COR-L47 (cell line): Measurements from ENCODE around the gene MEX3B.

Source experiments
- DNase-seq: peaks from one replicate; lab custom pipeline; 2025; lab: John Stamatoyannopoulos, UW

Gene MEX3B

DNA sequence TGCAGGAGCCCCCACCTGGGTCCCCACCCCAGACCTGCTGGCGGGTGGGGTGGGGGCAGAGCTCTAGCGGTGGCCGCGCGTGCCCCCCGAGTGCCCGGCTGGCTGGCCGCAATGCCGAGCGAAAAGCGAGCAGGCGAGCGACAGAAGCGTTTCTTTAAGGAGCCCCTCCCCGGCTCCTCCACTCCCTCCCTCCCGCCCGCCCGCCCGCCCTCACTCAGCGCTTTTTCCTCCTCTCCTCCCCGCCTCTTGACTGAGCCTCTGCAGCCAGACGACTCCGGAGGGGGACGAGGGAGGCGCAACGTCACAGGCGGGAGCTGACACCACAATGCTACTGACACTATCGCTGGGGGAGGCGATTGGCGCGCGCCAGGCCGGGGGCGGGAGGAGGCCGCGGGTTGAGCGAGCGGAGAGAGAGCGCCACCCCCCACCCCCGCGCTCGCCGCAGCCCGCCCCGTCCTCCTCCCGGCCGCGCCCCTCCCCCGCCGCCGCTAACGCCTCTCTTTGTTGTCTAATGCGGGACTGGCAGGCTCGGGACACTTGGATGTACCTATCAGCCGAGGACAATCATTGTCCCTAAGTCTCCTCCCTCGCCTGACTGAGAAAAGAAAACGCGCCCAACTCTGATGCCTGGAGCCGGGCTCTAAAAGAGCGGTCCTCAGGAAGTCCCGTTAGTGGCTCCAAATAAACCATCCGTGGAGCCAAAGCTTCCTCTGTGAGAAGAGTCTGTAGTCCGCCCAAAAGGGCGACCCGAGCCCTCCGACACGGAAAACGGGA lies at the start of gene MEX3B:
Gene MEX3B, minus strand, starts transcription at position 127 of the 774 bp plus-strand sequence. CDS start 313 bp downstream, outside the sequence.
- peak; percentile 93 for DNase-seq

DNA sequence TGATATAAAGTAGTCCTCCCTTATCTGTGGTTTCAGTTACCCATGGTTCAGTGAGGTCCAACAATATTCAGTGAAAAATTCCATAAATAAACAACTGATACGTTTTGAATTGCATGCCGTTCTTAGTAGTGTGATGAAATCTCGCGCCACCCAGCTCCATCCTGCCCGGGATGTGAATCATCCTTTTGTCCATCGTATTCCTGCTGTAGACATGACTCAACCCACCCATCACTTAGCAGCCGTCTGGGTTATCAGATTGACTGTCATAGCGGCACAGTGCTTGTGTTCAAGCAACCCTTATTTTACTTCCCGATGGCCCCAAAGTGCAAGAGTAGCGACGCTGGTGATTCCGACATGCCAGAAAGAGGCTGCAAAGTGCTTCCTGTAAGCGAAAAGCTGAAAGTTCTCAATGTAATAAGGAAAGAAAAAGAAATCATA lies 48.0 kb upstream of the MEX3B start:
- no peak for DNase-seq

DNA sequence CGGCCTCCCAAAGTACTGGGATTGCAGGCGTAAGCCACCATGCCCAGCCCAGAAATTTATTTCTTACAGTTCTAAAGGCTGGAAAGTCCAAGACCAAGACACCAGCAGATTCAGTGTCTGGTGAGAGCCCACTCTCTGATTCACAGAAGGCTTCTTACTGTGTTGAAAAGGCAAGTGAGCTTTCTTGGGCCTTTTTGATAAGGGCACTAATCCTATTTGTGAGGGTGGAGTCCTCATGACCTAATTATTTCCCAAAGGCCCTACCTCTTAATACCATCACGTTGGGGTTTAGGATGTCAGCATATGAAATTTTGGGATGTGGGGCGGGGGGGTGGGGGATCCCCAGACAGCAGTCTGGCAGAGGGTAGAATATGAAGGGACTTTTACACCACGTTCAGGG lies 47.5 kb upstream of the MEX3B start:
- DNase-seq: no peak

DNA sequence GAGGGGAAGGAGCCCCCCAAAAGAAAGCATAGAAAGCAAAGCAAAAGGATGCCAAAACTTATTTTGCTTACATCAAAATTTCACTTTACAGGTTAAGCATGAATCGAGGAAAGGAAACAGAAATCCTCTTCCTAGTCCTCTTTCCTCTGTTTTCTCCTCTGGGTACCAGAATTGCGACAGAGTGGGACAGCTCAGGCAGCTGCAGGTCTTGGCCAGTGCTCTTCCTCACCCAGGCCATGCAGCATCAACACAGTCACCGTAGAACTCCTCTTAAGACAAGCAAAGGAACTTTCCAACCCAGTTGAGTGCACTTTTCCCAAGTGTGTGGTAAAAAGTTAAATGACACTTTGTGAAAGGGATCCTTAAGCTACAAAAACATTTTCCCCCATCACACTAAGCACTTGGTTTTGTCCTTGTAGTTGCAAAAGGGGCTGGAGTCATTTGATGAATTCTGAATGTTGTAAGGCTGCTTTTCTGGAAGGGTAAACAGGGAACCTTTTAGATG lies 45.9 kb upstream of the MEX3B start:
- DNase-seq: no peak

DNA sequence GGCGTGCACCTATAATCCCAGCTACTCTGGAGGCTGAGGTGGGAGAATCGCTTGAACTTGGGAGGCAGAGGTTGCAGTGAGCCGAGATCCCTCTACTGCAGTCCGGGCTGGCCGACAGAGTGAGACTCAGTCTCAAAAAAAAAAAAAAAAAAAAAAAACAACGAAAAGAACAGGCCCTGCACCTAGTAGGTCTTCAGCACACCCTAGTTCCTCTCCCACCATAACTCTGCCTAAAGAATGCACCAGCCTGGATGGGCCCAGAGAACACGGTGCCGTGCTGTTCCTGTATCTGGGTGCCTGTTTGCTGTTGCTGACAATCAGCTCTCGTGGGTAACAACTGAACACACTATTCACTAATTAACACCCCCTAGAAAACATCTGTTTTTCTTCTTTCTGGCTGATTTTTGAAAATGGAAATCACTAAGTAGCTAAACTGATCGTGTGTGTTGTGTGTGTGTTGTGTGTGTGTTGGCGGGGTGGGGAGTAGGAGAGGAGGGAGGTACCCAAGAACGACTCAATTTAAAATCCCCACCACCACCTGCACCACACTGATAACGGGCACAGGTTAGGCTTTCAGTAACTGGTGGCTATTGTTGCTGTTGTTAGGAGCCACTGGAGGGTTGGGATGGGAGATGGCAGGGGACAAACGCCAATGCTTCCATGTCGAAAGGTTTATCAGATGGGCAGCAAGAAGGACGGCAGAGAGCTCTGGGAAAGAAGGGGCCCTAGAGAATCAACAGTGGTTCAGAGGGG lies 40.6 kb upstream of the MEX3B start:
- no peak for DNase-seq

DNA sequence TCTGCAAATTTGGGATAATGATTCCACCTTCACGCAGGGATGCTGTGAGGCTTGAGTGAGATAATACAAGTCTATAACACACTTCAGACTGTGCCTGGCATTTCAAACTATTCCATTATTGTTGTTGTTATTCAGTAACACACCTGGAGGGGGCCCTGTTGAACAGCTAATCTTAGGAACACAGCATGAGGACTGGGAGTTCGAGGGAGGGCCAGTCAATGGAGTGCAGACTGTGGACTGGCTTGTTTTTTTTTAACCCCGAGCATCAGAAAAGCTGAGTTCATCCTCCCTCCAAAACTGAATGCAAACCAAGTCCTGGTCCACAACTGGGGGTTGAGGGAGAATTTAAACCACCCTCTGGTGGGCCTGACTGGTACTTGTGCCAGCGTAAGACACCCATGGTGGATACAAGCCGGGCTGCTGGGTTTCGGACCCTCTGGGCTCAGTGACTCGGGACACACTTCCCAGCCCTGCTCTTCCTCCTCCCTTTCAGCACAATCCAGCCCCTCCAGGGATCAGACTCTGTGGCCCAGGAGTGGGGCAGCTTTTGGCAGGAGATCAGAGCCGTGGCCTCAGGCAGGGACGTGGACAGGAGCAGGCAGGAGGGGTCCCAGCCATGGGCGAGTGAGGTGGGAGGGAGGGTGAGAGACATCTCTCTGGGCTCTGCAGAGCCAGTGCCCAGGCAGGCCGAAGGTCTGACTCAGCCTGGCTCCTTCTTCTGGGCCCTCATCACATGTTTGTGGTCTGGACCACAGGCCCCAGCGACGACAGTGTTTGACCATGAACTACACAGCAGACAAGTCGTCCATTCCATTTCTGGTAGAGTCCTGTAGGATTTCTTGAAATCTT lies 36.3 kb upstream of the MEX3B start:
- no peak for DNase-seq

DNA sequence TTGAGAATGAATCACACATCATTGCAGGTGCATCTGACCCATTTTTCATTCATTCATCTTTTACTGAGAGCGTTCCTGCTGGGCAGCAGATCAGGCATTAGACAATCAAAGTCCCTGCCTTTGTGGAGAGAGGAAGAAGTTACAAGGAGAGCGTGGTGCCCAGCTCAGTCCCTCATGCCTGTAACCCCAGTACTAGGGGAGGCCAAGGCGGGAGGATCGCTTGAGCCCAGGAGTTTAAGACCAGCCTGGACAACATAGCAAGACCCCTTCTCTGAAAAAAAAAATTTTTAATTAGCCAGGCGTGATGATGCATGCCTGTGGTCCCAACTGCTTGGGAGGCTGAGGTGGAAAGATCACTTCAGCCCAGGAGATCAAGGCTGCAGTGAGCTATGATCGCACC lies 35.0 kb upstream of the MEX3B start:
- no peak for DNase-seq

DNA sequence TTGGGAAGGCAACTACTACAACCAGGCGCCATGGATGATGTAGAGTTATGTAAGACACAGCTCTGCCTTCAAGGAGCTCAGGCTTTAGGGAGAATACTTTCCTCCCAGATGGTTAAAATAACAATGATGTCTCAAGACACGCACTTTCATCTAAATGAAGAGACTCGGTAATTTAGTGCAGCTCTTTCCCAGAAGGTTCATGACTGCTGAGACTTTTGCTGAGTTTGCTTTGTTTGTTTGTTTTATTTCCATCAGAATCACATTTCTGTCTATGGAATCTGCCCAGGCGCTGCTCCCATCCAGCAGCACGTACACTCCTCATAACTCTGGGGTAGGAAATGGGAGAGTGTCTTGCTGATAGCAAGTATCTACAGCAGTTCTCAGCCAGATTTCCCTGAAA lies 33.9 kb upstream of the MEX3B start:
- DNase-seq: no peak

DNA sequence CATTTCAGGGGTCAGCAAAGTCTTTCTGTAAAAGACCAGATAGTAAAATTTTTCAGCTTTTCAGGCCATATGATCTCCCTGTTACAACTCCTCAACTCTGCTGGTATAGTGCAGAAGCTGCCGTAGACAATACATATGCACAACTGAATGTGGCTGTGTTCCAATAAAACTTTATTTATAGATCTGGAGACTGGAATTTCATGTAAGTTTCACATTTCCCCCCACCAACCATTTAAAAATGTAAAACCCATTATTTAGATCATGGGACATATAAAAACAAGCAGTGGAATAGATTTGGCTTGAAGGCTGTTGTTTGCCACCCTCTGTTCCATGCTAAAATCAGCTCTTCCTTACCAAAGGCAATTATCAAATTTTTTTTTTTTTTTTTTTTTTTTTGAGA lies 28.8 kb upstream of the MEX3B start:
- no peak for DNase-seq

DNA sequence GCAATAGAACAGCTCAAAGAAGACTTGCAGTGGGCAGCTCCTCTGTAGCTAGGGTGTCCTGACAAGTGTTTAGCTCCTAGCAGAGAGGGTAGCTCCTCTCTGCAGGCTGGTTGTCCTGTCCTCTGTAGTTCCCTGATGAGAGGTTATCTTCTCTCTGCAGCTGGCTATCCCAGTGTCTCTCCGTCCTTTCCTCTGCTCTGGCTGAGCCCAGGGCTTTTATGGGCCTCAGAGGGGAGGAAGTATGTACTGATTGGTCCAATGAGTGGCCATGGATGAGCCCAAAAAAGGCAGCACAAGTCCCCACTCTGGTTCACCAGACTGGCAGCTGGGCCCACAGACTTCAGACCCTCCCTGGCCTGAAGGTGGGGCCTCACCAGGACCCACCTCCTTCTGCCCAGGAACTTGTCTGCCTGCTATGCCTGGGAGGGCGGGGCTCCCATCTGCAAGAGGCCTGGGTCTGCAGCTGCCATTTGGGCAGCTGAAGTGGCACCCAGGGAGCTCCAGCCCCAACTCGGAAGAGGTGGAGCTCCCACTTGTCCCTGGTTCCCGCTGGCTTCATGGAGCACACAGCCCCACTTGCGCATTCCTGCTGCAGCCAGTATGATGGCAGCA lies 27.2 kb upstream of the MEX3B start:
- no peak for DNase-seq

DNA sequence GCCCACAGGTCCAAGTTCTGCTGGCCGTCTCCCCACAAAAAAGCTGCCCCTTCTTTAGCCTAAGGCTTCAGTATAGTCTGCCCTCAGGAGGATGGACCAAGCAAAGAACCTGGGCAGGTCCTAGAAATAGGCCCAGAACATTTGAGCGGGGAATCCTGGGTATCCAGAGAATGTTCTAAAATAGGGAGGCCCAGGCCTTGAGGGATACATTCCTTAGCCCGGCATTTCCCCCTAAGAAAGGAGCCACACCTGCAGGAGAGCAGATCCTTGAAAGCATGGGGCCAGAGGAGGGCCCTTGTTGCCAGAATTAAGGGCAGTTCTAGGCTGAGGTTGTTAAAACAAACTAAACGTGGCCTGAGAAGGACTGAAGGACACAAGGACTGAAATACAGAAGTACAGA lies 20.6 kb upstream of the MEX3B start:
- no peak for DNase-seq

DNA sequence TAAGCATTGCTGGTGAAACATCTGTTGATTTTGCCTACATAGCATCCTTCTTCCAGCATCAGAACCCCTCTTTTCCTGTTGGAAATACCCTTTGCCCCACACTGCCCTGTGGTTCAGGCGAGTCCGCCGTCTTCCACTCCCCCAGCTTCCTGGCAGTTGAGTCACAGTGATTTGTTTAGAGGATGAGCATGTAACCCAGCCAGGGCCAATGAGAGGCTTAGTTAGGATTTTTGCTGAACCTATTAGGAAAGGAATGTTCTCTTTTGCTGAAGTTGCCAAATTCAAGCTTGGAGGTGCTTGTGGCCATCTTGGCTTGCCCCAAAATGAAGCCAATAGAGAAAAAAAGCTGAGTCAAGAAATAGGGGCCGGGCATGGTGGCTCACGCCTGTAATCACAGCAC lies 19.0 kb upstream of the MEX3B start:
- no peak for DNase-seq

DNA sequence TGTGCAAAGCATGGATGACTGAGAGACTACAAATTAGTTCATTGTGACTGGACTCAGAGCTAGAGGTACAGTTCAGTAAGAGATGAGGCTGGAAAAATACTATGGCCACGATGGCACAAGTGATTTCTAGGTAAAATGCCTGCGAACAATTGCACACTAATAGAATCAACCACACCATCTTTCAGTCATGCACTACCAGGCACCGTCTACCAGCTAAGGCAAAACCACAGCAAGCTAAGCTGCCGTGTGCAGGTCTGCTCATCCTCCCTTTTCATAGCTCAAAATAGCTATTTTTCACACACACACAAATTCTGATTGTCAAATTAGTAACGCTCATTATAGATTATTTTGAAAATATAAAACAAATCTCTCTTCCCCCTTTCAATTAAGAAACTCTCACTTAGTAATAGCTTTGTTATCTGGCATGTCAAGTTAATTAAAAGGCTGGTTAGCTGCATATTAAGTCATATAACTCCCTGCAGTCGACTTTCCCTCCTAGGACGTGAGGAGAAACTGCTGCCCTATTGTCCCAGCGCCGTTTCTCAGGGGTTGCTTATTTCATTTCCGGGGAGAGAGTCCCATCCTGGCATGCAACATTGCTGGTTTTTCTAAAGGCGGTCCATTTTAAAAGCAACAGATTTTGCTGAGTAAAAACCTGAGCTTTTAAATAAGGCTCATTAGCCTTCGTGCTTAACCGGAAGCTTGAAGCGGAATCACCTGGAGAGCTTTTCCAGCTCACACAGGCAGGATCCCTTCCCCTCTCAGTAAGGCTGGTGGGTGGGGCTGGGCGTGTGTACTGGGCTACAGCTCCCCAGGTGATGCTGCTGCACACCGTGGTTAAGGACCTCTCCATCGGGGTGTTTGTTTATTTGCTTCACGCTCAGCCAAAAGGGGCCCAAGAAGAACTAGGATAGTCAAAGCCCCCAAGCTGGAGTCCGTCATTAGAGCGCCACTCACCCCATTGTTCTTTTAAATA lies 16.9 kb upstream of the MEX3B start:
- peak; percentile 58 for DNase-seq

DNA sequence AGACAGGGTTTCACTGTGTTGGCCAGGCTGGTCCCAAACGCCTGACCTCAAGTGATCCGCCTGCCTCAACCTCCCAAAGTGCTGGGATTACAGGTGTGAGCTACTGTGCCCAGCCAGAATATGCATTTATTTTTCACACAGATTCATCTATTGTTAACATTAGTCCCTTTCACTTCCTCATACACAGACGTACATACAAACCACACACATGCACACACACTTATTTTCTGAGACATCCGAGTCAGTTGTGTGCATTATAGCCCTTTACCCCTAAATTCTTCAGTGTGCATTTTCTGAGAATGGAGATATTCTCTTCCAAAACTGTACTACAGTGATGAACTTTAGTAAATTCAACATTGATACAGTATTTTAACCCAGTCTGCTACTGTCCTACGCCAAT lies 15.0 kb upstream of the MEX3B start:
- no peak for DNase-seq

DNA sequence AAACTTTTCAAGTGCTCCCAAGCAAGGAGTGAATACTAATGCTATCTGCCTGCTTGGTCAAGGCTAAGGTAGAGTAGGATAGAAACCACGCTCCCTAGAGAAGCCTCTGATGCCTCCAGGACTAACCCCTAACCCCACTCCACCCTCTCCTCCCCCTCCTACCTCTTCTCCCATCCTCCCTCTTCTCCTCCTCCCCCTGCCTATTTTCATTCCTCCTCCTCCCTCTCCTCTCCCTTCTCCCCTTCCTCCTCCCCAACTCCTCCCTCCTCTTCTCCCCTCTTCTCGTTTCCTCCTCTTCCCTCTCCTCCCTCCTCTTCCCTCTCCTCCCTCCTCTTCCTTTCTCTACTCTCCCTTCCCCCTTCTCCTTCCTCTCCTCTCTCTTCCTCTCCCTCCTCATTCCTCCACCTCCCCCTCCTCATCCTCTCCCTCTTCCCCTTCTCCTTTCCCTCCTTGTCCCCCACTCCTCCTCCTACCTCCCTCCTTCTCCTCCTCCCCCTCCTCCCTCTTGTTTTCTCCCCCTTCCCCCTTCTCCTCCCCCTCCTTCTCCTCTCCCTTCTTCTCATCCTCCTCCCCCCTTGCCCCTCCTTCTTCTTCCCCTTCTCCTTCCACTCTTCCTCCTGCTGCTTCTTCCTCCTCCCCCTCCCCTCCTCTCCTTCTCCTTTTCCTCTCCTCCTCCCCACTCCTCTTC lies 12.8 kb upstream of the MEX3B start:
- DNase-seq: no peak

DNA sequence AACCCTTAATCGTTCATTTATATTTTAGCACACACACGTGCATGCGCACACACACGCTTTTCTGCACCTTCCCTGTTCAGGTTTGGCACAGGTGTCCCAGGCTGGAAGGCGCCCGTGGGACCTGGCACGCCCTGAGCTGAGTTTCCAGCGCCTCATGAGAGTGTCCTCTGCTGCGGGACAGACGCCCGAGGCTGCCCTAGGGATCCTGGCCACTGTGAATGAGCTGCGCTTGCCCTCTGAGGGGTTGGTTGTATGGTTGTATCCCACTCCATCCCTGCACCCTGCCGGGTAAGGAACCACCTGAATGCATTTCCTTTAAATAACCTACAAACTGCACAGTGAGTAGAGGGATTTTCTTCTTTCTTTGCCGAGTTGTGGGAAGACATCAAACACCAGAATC lies 12.2 kb upstream of the MEX3B start:
- no peak for DNase-seq

DNA sequence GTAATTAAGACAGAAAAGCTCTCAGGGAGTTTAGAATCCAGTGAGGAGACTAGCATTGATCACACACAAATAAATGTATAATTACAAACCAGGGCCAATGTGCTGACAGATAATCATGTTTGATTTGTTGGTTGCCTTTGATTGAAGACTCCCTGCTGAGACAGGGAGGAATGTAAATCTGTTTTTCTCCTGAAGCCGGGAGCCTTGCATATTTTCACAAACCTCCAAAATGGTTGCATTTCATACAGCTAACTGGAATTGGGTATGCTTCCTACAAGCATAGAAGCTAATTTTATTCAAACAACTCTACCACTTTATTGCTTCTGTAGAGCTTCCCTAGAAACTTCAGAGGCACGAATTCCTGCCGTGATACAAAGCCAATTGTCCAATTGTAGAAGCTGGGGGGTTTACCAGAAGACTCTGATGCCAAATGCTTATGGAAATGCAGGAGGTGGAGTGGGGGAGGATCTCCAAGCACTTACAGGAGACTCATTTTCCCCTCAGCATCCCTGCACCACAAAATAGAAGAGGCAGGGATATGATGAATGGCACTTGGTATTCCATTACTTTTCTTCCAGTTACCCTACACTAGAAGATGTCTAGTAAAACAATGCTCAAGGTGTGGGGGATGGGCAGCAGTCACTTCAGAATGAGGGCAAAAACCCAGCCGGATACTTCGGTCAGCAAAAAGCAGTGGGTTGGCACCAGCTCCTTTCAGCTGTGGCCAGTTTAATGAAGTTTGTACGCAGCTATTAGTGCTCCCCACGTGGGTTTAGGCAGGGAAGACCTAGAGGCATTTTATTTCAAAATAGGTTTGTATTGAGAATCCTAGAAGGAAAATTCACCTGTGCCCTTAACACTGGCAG lies 11.4 kb upstream of the MEX3B start:
- no peak for DNase-seq

DNA sequence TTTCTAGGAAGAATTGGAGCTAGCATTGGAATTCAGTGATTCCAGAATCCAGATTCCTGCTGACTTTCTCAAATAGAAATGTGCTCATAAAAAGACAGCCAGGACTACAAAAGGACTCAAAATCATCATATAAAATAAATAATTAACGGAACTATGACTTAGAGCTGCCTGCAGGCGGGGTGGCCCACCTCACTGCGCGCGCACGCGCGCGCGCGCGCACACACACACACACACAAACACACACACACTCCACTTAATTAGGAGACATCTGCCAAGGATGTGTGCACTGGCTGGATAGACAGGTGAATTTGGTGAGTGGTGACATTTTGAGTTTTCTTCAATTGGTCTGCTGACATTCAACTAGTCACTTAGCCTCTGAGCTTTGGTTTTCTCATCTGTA lies 6.9 kb upstream of the MEX3B start:
- no peak for DNase-seq

DNA sequence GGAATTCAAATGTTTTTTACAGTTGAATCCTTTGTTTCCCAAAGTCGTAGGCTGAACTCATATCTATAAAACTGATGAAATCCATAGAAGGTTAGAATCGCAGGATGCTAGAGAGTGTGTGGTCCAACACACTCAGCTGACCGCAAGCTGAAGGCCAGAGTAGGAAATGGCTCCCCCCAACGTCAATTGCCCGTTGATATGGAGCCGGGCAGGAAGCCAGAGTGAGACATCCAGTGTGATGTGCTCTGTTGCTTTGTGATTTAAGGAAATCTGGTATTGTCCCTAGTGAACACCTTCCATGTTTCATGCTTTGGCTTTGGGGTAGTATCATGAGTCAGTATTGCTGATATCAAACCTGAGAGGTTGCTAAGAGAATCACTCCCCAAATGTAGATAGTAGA lies 5.8 kb upstream of the MEX3B start:
- no peak for DNase-seq
